Daoy (cell line): ENCODE measurements around the gene HMSD. TPM values are rescaled to one million over a fixed set of nuclear protein-coding genes. Genes with fewer than 3 reads are reported as not detected.
A peak's percentile ranks its signal among the peaks of the same experiment; 100 is the strongest.

ENCODE experiments used
- DNase-seq: peaks from one replicate; pipeline ENCODE4 v3.0.0-alpha.2; 2015; ENCODE audit warnings: low read depth
- total RNA-seq: library from RNA; depleted of rRNA; stranded (reverse); fragments of >200 nt; shearing (Covaris generic); gene quantifications from 2 replicates; pipeline ENCODE4 v1.2.3, GENCODE V29; 2014; rRNA removed

The HMSD gene
- total RNA-seq, 1 experiment from 2014 or later: 0.06 TPM

DNA sequence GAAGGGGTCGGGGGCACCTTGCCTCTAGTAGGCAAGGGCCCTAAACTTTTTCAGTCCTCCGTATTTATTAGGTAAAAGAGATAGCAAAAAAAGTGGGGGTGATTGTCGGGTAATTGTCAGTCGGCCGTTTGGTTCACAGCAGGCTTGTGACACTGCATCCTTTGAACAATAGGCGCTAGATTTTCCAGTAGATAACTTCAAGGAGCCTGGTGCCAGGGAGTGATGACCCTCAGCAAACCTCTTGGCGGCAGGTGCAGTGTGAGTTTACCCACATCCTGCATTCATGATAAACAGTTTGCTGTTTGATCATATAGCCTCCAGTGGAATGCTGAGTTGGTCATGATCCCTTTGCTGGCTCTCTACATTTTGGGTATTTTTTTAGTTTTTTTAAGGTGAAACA lies 43.6 kb downstream of the HMSD start:
- DNase-seq: no peak

DNA sequence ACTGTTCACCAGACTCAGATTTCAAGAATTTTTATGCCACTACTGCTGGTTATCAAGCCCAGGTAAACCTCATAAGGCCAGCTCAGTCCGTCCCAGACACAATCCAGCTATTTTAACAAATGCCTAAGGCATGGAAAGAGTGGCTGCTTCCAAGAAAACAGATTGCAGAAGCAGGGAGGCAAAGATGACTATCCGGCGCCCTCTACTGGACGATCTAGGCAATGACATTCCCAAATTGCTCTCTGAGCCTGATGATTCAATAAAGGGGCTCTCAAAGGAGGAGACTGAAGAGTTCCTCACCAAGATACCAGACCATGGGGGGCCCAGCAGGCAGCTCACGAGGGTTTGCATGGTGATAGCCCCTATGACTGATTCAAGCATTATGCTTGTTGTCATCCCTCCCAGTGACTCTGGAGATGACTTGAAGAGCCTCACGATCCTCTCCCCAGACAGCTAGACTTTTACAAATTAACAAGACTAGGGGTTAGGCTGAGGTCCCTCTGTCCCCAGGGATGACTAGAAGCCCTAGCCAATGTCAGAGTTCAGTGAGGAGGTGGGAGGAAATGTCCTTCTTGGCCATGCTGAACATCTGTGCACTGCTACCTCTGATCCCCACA lies 45.8 kb downstream of the HMSD start:
- peak; percentile 35 for DNase-seq

DNA sequence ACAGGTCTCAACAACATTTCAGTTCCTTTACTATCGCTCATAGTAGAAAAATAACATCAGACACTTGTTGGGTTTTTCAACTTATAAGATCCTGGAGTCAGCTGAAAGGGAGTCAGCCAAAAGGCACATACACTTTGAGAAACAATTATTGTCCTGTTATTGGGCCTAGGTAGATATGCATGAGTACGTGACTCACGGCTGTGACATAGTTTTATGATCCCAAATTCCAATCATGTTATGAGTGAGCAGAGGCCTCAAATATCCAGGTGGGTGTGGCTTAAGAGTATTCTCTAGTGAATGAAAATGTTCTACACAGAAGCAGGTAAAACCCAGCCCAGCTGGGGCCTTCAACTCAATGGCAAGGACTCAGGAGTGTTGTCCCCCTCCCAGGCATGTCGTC lies 47.9 kb downstream of the HMSD start:
- DNase-seq: no peak

DNA sequence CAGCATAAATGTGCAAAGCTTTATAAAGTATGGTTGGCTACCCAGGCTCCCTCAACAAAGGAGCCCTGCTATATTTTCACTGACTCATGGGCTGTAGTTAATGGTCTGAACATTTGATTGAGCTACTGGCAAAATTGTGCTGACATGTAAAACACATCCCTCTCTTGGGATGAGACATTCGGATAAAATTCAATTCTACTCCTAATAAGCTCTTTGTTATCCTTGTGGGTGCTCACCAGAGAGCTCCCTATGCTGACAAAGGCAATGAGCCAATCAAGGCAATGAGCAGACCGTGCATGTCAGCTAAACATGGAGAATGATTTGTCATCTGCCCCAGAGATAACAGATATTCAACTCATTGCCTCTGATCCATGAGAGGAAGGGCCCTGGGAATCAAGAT lies 48.5 kb downstream of the HMSD start:
- DNase-seq: no peak

DNA sequence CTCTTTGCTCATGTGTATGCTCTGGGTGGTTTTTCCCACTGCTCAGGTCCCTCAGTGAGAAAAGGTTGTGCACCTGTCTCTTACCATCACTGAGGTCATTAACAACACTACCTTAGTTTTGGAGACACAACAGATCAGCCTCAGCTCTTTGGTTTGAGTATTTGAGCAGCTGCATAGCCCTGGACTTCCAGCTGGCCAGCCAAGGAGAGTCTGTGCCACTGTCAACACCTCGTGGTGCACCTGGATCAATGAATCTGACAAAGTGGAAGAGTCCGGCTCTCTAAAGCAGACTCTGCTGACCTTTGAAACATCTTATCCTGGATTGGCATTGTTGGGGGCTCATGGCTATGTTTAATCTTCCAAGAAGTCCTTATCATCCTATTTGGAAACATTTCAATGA lies 50.8 kb downstream of the HMSD start:
- no peak for DNase-seq

DNA sequence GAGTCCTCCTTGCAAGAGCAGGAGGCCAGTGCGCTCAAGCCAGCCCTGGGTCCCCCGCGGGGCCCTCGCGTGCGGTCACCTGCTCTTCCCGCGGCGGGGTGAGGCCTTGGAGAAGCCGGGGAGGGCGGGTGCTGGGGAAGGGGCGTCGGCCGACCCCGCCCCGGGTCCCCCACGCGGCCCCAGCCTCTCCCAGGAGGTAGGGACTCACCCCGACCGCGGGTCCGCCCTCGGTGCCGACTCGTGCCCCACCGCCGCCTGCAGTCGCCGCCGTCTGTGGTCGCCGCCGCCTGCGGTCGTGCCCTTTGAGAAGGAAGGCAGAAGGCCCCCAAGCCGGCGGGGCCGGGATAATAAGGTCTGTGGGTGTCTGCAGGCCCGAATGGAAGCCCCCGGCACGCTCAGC lies 53.5 kb downstream of the HMSD start:
- no peak for DNase-seq

DNA sequence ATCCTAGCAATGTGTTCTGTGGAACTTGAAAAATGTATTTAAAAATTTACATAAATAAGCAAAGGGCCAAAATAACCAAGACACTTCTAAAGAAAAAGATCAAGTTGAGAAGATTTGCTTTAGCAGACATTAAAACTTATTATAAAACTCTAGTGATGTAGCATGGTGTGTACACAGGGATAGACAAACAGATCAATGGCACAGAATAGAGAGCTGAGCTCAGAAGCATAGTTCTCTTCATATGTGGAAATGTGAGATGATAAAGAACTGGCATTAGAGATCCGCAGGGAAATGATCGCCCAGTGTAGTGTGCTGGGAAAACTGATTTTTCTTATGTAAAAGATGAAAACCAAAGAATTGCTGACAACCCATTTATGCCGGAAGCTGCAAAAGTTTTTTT lies 60.2 kb downstream of the HMSD start:
- no peak for DNase-seq

Other genes starting within 250 kb of the HMSD start
- not detected in 2 replicates for gene SERPINB11, start 246.3 kb upstream of the HMSD start, total RNA-seq
- 1.4 and 1.7 TPM in 2 replicates for gene SERPINB7, start 173.9 kb upstream of the HMSD start, total RNA-seq
- 17.2 and 18.1 TPM in 2 replicates for gene SERPINB2, start 61.6 kb upstream of the HMSD start, total RNA-seq
- gene SERPINB10, start 41.3 kb upstream of the HMSD start, total RNA-seq: 1.5 and 9.9 TPM in 2 replicates
- 29.9 and 37.6 TPM in 2 replicates for gene SERPINB8, start 20.8 kb downstream of the HMSD start, total RNA-seq
- gene LINC00305, start 199.8 kb downstream of the HMSD start, total RNA-seq: not detected in 2 replicates